ENCODE results near the gene SLC29A4.

- TF ChIP-seq TCF7L2 (IDR thresholded peaks at IDR 0.05; ENCODE audit: borderline replicate concordance, low read depth, low read length) (no peak), ZNF621 (tag by site-specific recombination; IDR thresholded peaks at IDR 0.05) (no peak), ZNF23 (tag by site-specific recombination; IDR thresholded peaks at IDR 0.05; ENCODE audit: borderline replicate concordance) (no peak), PBX3 (CRISPR knock-in tag; IDR thresholded peaks at IDR 0.05) (no peak), CTCF (tag by site-specific recombination; IDR thresholded peaks at IDR 0.05) (no peak), ZNF274 (IDR thresholded peaks at IDR 0.05; ENCODE audit: low read length) (no peak), ZNF274 (tag by site-specific recombination; IDR thresholded peaks at IDR 0.05; ENCODE audit: borderline replicate concordance) (no peak), ZNF335 (tag by site-specific recombination; conservative IDR thresholded peaks at IDR 0.05) (no peak)
These were observed 37.6 kb downstream of the SLC29A4 start for GRCh38 chr7:5320391-5320790.
